K562 (cell line): ENCODE results near the gene OR10A3. TPM values are rescaled to one million over a fixed set of nuclear protein-coding genes. Genes with fewer than 3 reads are reported as not detected.

Experiments used
- ATAC-seq: fragments of 200-7000 bp; cut with Tn5 transposase; 3 replicates; pipeline ENCODE4 v1.9.1; 2020; ENCODE audit warnings: moderate library complexity
- BruUV-seq: library from RNA; stranded (reverse); fragments of 400-500 nt; replicated peaks from 2 replicates; lab custom pipeline; 2021; lab: Mats Ljungman, UMichigan
- CTCF ChIA-PET: fragments of 300-600 bp; formaldehyde crosslinking; extraction: SDS; loops from one replicate; lab custom pipeline; 2021; ENCODE audit warnings: low intra/inter-chr PET ratio; lab: Yijun Ruan, JAX
- POLR2A ChIA-PET: fragments of 300-600, 350-650 bp; sonication (Branson Sonifier 250); formaldehyde crosslinking; extraction: SDS; loops from one replicate; lab custom pipeline; 2021; ENCODE audit warnings: antibody characterized with exemption, inconsistent platforms; lab: Yijun Ruan, JAX
- DNase-seq, 4 experiments: peaks; one replicate each; pipeline versions ENCODE4 v3.0.0 to v3.0.0-alpha.2; 2011 to 2018; ENCODE audit warnings: low spot score in 3 of 4, mixed read lengths in 3 of 4; ENCODE audit errors: extremely low read depth in 1 of 4
- FAIRE-seq: peaks from 2 replicates; lab custom pipeline; 2011; peaks lifted over from hg19 to GRCh38; lab: Jason Lieb, UNC
- H2AFZ ChIP-seq: 2 replicates; pipeline ENCODE4 v1.6.0; 2011; ENCODE audit warnings: low read depth, low read length, control low read depth, inconsistent platforms
- H3K27ac ChIP-seq: fragments of 200-600 bp; 3 replicates; pipeline ENCODE4 v1.8.0; 2011; ENCODE audit warnings: low read depth, mild to moderate bottlenecking, control low read depth, inconsistent platforms, low read length, moderate library complexity, mixed read lengths; ENCODE audit errors: extremely low read depth
- H3K27me3 ChIP-seq, 2 experiments: fragments of 300-600 bp in 1 of 2; 2 replicates in 1 of 2; 3 replicates in 1 of 2; pipeline versions ENCODE4 v1.6.0 to v1.8.0; 2011; ENCODE audit warnings: inconsistent platforms in 2 of 2, low read length in 2 of 2, mild to moderate bottlenecking in 1 of 2, mixed read lengths in 1 of 2, moderate library complexity in 1 of 2; ENCODE audit not compliant: control insufficient read depth in 2 of 2, insufficient read depth in 2 of 2
- H3K36me3 ChIP-seq: fragments of 300-600 bp; 3 replicates; pipeline ENCODE4 v1.8.0; 2011; ENCODE audit warnings: mild to moderate bottlenecking, low read length, inconsistent platforms; ENCODE audit not compliant: control insufficient read depth, insufficient read depth
- H3K4me1 ChIP-seq, 2 experiments: fragments of 200-600 bp in 1 of 2; replicated peaks in 1 of 2; 2 replicates in 1 of 2; 3 replicates in 1 of 2; pipeline versions ENCODE4 v1.5.1 to v1.8.0; 2011; ENCODE audit warnings: inconsistent platforms in 2 of 2, low read length in 2 of 2, mild to moderate bottlenecking in 1 of 2, mixed read lengths in 1 of 2, moderate library complexity in 1 of 2; ENCODE audit not compliant: control insufficient read depth in 2 of 2, insufficient read depth in 2 of 2
- H3K4me2 ChIP-seq: 2 replicates; pipeline ENCODE4 v1.6.1; 2011; ENCODE audit warnings: low read length, control low read depth, inconsistent platforms, mixed read lengths; ENCODE audit not compliant: insufficient read depth
- H3K4me3 ChIP-seq: fragments of 200-600 bp; sonication (generic), shearing (Covaris generic); 2 replicates; pipeline ENCODE4 v1.5.1; 2016; ENCODE audit warnings: control low read depth, inconsistent platforms
- H3K79me2 ChIP-seq: fragments of 200-600 bp; 3 replicates; pipeline ENCODE4 v1.8.0; 2011; ENCODE audit warnings: low read length, inconsistent platforms; ENCODE audit not compliant: control insufficient read depth, insufficient read depth
- H3K9ac ChIP-seq, 2 experiments: 2 replicates each; pipeline versions ENCODE4 v1.6.0 to v1.6.1; 2011; ENCODE audit warnings: low read depth in 2 of 2, low read length in 2 of 2, control low read depth in 1 of 2, inconsistent platforms in 1 of 2, mild to moderate bottlenecking in 1 of 2, mixed read lengths in 1 of 2; ENCODE audit not compliant: insufficient read depth in 1 of 2
- H3K9me1 ChIP-seq: one replicate; pipeline ENCODE4 v1.6.0; 2011; ENCODE audit warnings: inconsistent platforms, mild to moderate bottlenecking, low read length, moderate library complexity; ENCODE audit not compliant: control insufficient read depth, insufficient read depth
- H3K9me3 ChIP-seq: replicated peaks from 2 replicates; pipeline ENCODE4 v1.5.1; 2011; ENCODE audit warnings: low read depth, low read length, inconsistent platforms; ENCODE audit not compliant: control insufficient read depth, insufficient read depth
- H4K20me1 ChIP-seq: replicated peaks from 2 replicates; pipeline ENCODE4 v1.6.1; 2011; ENCODE audit warnings: low read length, inconsistent platforms, mixed read lengths; ENCODE audit not compliant: control insufficient read depth, insufficient read depth
- IRF2 ChIP-seq: sonication (generic); formaldehyde crosslinking; IDR thresholded peaks from 2 replicates; pipeline ENCODE4 v1.8.1; 2022; ENCODE audit warnings: mild to moderate bottlenecking, missing genetic modification reagents
- MIER1 ChIP-seq: fragments of 450-650 bp; IDR thresholded peaks from 2 replicates; pipeline ENCODE4 v1.6.1; 2016; ENCODE audit warnings: antibody characterized with exemption, mild to moderate bottlenecking, low read depth
- NFATC3 ChIP-seq: fragments of 450-650 bp; IDR thresholded peaks from 2 replicates; pipeline ENCODE4 v1.6.1; 2017; ENCODE audit warnings: mild to moderate bottlenecking
- RBFOX2 ChIP-seq: fragments of 200-400 bp; formaldehyde crosslinking; IDR thresholded peaks from 2 replicates; pipeline ENCODE4 v1.6.1; 2017; ENCODE audit warnings: low read depth, mild to moderate bottlenecking, low read length, moderate library complexity
- ZNF717 ChIP-seq: fragments of 250-450 bp; sonication (Bioruptor Pico); IDR thresholded peaks from 2 replicates; pipeline ENCODE4 v1.5.0; 2021
- WGBS: fragments of 100-300 bp; shearing (Covaris generic); methylation state at CpG from one replicate; pipeline ENCODE4 v1.1.6; 2016; ENCODE audit warnings: low coverage, mixed read lengths; ENCODE audit not compliant: insufficient coverage; ENCODE audit errors: missing lambda C conversion rate; 5-methylcytosine and 5-hydroxymethylcytosine counted together
- in situ Hi-C: fragments of 300-500 bp; cut with MboI; formaldehyde crosslinking; loops from 4 replicates; pipeline ENCODE4 v1.15.0; 2018; ENCODE audit warnings: inconsistent platforms, mixed read lengths
- intact Hi-C: fragments of 100-400 bp; cut with micrococcal nuclease; formaldehyde crosslinking; loops from 2 replicates; pipeline ENCODE4 v1.14.2; 2022
- polyA plus RNA-seq, 8 experiments: library from polyadenylated mRNA; depleted of rRNA in 4 of 8; stranded (reverse) in 5 of 8; unstranded in 3 of 8; fragments of >200 nt; fragmentation: Nextera tagmentation in 2 of 8; fragmentation: Illumina TruSeq in 1 of 8; extraction: Ambion mirVana in 2 of 8; extraction: Trizol in 1 of 8; gene quantifications; 2 replicates each; pipeline versions ENCODE4 v1.2.1 to v1.2.3, GENCODE V29; 2011 to 2014; ENCODE audit warnings: inconsistent platforms in 1 of 8, missing spikeins in 1 of 8
- total RNA-seq, 7 experiments: library from RNA; depleted of rRNA in 6 of 7; stranded (reverse); fragments of >200 nt in 6 of 7; fragmentation: Illumina TruSeq in 2 of 7; extraction: Trizol in 2 of 7; gene quantifications; 2 replicates each; pipeline versions ENCODE4 v1.2.1 to v1.2.3, GENCODE V29; 2011 to 2021; ENCODE audit warnings: low replicate concordance in 1 of 7
- TF ChIP-seq, protein P1 (sequence below), 2 experiments: fragments of 450-650 bp; IDR thresholded peaks; 2 replicates each; pipeline ENCODE4 v1.6.1; 2016; ENCODE audit warnings: mild to moderate bottlenecking in 2 of 2, borderline replicate concordance in 1 of 2, low read depth in 1 of 2, moderate library complexity in 1 of 2
- TF ChIP-seq, protein P2 (sequence below): fragments of 250-450 bp; sonication (Bioruptor Pico); IDR thresholded peaks from 2 replicates; pipeline ENCODE4 v1.4.0; 2020; ENCODE audit warnings: mild to moderate bottlenecking, moderate library complexity, borderline replicate concordance
- TF ChIP-seq, protein P3 (sequence below): fragments of 250-450 bp; sonication (Bioruptor Pico); IDR thresholded peaks from 2 replicates; pipeline ENCODE4 v1.5.0; 2021; ENCODE audit warnings: mild to moderate bottlenecking, moderate library complexity

Gene OR10A3
- total and polyA plus RNA-seq, 9 of the 15 experiments (the other 6 are each of a cell fraction or from before 2014, with no cell fraction given): not detected

- H3K27me3 ChIP-seq: no peaks in the 10 kb centered on the region
- no TSS peak for BruUV-seq
- H2AFZ ChIP-seq: no peak overlapping the region
- FAIRE-seq (no peak), DNase-seq (no peak), ATAC-seq (no peak; the same call in 2 of the 3 replicates)
- H3K9ac ChIP-seq: no peak overlapping the region
- no peak overlapping the region for H3K4me3 ChIP-seq
- no peaks in the 10 kb centered on the region for H3K79me2 ChIP-seq
- intact Hi-C loops: no loop called here
- no peak overlapping the region for H3K4me2 ChIP-seq
- WGBS: 0% methylated on average over 1 of the region's 1 CpG
- H3K4me1 ChIP-seq: peaks cover 0 to 3% of the 10 kb centered on the region in 2 experiments; a peak in 1 of 5 replicates
- H3K36me3 ChIP-seq: no peaks in the 10 kb centered on the region
- H4K20me1 ChIP-seq: no peaks in the 10 kb centered on the region
- POLR2A ChIA-PET: no interaction called here
- no peaks in the 10 kb centered on the region for H3K9me3 ChIP-seq
- in situ Hi-C loops: no loop called here
- CTCF ChIA-PET: no interaction called here
- no peak overlapping the region for H3K27ac ChIP-seq
- no peaks in the 10 kb centered on the region for H3K9me1 ChIP-seq
- TF ChIP-seq, protein P1, sequence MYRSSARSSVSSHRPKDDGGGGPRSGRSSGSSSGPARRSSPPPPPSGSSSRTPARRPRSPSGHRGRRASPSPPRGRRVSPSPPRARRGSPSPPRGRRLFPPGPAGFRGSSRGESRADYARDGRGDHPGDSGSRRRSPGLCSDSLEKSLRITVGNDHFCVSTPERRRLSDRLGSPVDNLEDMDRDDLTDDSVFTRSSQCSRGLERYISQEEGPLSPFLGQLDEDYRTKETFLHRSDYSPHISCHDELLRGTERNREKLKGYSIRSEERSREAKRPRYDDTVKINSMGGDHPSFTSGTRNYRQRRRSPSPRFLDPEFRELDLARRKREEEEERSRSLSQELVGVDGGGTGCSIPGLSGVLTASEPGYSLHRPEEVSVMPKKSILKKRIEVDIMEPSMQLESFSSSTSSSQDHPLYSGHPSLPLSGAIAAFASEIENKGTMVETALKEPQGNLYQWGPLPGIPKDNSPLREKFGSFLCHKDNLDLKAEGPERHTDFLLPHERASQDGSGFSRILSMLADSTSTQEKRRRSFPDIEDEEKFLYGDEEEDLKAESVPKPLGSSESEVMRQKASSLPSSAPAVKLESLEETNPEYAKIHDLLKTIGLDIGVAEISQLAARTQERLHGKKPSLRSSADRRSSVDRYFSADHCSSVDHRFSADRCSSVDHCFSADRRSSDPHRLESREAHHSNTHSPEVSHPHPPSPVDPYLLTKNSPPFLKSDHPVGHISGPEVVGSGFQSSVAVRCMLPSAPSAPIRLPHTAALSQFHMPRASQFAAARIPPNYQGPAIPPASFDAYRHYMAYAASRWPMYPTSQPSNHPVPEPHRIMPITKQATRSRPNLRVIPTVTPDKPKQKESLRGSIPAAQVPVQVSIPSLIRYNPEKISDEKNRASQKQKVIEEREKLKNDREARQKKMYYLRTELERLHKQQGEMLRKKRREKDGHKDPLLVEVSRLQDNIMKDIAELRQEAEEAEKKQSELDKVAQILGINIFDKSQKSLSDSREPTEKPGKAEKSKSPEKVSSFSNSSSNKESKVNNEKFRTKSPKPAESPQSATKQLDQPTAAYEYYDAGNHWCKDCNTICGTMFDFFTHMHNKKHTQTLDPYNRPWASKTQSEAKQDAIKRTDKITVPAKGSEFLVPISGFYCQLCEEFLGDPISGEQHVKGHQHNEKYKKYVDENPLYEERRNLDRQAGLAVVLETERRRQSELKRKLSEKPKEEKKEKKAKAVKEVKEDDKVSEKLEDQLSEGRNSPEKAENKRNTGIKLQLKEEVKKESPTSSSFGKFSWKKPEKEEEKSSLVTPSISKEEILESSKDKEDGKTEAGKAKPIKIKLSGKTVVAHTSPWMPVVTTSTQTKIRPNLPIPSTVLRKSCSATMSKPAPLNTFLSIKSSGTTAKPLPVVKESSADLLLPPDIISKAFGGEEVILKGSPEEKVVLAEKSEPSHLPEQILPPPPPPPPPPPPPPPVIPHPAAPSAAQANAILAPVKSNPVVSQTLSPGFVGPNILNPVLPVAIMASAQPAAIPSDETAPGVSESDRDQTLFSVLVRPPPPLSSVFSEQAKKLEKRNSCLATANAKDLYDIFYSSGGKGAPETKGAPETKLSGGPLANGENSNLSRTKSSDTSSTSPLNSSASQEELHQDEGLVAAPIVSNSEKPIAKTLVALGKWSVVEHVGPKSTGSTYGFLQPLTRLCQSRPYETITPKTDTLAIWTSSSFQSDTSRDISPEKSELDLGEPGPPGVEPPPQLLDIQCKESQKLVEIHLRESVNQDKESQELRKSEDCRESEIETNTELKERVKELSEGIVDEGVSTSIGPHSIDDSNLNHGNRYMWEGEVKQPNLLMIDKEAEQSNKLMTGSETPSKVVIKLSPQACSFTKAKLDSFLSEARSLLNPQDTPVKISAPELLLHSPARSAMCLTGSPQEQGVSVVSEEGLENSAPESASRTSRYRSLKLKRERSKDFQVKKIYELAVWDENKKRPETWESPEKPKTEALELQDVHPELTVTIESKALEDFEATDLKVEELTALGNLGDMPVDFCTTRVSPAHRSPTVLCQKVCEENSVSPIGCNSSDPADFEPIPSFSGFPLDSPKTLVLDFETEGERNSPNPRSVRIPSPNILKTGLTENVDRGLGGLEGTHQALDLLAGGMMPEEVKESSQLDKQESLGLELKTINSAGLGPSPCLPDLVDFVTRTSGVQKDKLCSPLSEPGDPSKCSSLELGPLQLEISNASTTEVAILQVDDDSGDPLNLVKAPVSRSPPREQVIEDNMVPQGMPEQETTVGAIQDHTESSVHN (IDR thresholded peaks at IDR 0.05; ENCODE audit: borderline replicate concordance in 1 of 2, low read depth in 1 of 2): no peak
- TF ChIP-seq, protein P2, sequence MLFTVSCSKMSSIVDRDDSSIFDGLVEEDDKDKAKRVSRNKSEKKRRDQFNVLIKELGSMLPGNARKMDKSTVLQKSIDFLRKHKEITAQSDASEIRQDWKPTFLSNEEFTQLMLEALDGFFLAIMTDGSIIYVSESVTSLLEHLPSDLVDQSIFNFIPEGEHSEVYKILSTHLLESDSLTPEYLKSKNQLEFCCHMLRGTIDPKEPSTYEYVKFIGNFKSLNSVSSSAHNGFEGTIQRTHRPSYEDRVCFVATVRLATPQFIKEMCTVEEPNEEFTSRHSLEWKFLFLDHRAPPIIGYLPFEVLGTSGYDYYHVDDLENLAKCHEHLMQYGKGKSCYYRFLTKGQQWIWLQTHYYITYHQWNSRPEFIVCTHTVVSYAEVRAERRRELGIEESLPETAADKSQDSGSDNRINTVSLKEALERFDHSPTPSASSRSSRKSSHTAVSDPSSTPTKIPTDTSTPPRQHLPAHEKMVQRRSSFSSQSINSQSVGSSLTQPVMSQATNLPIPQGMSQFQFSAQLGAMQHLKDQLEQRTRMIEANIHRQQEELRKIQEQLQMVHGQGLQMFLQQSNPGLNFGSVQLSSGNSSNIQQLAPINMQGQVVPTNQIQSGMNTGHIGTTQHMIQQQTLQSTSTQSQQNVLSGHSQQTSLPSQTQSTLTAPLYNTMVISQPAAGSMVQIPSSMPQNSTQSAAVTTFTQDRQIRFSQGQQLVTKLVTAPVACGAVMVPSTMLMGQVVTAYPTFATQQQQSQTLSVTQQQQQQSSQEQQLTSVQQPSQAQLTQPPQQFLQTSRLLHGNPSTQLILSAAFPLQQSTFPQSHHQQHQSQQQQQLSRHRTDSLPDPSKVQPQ: no peak
- TF ChIP-seq, protein P3, sequence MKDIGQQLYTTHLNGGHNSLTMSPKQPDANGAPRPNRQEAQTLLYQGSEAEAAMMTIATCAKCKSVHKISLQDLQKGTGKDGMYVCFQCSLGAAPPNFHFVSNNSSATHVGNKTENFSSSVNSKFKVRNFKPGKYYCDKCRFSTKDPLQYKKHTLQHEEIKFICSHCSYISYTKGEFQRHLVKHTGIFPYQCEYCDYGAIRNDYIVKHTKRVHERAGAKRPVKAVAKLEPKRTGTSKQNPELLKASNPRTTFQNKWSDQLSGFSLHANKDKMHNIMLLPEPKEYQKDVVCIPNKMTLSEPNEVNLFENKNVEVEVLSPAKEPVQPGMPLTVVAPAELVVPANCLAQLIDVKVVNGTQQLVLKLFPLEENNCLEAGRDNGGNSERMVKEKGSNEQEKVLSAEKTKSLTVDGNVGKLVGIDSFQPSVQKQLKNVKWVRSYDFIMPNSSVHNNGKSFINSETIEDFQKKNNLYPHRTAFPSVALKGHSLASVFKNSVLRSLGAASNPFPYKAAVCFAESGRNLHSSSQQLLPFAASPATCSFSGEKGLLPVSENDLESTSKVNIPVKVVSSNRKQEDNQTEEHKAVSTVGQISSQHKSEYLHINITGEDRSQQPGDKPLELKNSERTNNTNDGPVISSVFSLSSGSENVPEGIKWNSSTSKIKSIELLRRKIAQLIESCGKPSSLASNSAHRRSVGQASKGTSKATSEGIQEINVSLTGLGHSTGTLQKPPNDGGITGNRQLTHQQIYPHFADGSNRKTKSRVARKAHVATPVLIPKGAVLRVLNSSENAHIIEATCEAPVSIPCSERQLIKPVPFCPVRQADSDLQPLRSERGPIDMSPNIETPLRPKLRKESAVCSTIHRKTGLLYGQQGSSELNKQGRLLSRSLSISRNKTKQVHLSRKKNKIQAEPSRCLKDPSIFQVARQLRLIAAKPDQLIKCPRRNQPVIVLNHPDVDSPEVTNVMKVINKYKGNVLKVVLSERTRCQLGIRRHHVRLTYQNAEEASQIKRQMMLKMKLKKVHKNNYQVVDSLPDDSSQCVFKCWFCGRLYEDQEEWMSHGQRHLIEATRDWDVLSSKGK (CRISPR knock-in tag): no peak
- TF ChIP-seq MIER1 (no peak), RBFOX2 (no peak), NFATC3 (no peak), IRF2 (CRISPR knock-in tag) (no peak), ZNF717 (no peak)
These were observed 25.6 kb upstream of the OR10A3 start for GRCh38 chr11:7967097-7967496.
